GM18517 (cell line): ENCODE results near the gene RABL3.
"Not testable (repeated sequence)": the region's sequence is repeated elsewhere in the genome, so short reads cannot be mapped to it uniquely, and the experiment has no call there.

Source experiments
- ATAC-seq: cut with Tn5 transposase; IDR thresholded peaks from one replicate; pipeline ENCODE4 v1.9.1; 2021; ENCODE audit warnings: mild to moderate bottlenecking, moderate library complexity; ENCODE audit not compliant: unreplicated experiment

The RABL3 gene

GRCh38 chr3:120745466-120745865, 3.1 kb upstream of the RABL3 start:
- ATAC-seq = no peak

GRCh38 chr3:120743556-120744195, 1.4 kb upstream of the RABL3 start:
- no peak for ATAC-seq

- peak; percentile 12 for ATAC-seq
Observed at GRCh38 chr3:120742849-120743365, 591 bp upstream of the RABL3 start.

GRCh38 chr3:120741837-120742197, 499 bp downstream of the RABL3 start:
- ATAC-seq = peak; percentile 30

- no peak for ATAC-seq
Observed at GRCh38 chr3:120741320-120741719, 996 bp downstream of the RABL3 start.

GRCh38 chr3:120738006-120738405, 4.3 kb downstream of the RABL3 start:
- ATAC-seq = not testable (repeated sequence)

- no peak for ATAC-seq
Observed at GRCh38 chr3:120730576-120731542, 11.5 kb downstream of the RABL3 start.

GRCh38 chr3:120726791-120727190, 15.5 kb downstream of the RABL3 start:
- ATAC-seq = no peak

GRCh38 chr3:120719167-120719834, 23.0 kb downstream of the RABL3 start:
- ATAC-seq = not testable (repeated sequence)

- no peak for ATAC-seq
Observed at GRCh38 chr3:120713262-120713661, 29.1 kb downstream of the RABL3 start.

- ATAC-seq = no peak
Observed at GRCh38 chr3:120710369-120710768, 31.9 kb downstream of the RABL3 start.

- peak; percentile 81 for ATAC-seq
Observed at GRCh38 chr3:120708408-120708807, 33.9 kb downstream of the RABL3 start.

GRCh38 chr3:120706950-120707349, 35.4 kb downstream of the RABL3 start:
- no peak for ATAC-seq

- ATAC-seq = no peak
Observed at GRCh38 chr3:120705884-120706582, 36.3 kb downstream of the RABL3 start.

GRCh38 chr3:120699333-120699732, 43.0 kb downstream of the RABL3 start:
- no peak for ATAC-seq

- ATAC-seq = no peak
Observed at GRCh38 chr3:120693439-120694171, 48.7 kb downstream of the RABL3 start.

GRCh38 chr3:120689395-120689794, 52.9 kb downstream of the RABL3 start:
- no peak for ATAC-seq

GRCh38 chr3:120688121-120688520, 54.2 kb downstream of the RABL3 start:
- peak; percentile 98 for ATAC-seq

GRCh38 chr3:120685411-120685810, 56.9 kb downstream of the RABL3 start:
- ATAC-seq = no peak

GRCh38 chr3:120684896-120685295, 57.4 kb downstream of the RABL3 start:
- ATAC-seq = no peak
